ENCODE measurements around the gene TCERG1.

Gene TCERG1

DNA sequence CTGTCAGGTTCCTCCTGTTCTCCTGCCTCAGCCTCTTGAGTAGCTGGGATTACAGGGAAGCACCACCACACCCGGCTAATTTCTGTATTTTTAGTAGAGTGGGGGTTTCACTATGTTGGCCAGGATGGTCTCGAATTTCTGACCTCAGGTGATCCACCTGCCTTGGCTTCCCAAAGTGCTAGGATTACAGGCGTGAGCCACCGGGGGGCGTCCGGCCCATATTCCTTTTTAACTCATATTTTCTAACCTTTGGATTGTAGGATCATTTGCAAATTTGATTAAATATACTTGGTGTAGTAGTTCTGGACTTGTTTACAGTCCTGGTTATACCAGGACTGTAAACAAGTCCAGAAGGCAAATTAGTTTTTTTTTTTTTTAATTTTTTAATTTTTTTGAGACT lies 4.3 kb downstream of the TCERG1 start:
- DNase-seq (ENCODE audit: insufficient read length, low spot score) (no peak), FAIRE-seq (no peak)

GRCh38 chr5:146457431-146457830 lies 10.3 kb downstream of the TCERG1 start:
- FAIRE-seq = no peak
- no peak for DNase-seq (ENCODE audit: insufficient read length, low spot score)

DNA sequence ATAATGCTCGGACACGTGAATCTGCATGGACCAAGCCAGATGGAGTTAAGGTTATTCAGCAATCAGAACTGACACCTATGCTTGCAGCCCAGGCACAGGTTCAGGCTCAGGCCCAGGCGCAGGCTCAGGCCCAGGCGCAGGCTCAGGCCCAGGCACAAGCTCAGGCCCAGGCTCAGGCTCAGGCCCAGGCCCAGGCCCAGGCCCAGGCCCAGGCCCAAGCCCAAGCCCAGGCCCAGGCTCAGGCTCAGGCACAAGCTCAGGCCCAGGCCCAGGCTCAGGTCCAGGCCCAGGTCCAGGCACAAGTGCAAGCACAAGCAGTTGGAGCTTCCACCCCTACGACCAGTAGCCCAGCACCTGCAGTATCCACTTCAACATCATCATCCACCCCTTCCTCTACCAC lies 11.8 kb downstream of the TCERG1 start:
- FAIRE-seq (no peak), DNase-seq (ENCODE audit: insufficient read length, low spot score) (no peak)

DNA sequence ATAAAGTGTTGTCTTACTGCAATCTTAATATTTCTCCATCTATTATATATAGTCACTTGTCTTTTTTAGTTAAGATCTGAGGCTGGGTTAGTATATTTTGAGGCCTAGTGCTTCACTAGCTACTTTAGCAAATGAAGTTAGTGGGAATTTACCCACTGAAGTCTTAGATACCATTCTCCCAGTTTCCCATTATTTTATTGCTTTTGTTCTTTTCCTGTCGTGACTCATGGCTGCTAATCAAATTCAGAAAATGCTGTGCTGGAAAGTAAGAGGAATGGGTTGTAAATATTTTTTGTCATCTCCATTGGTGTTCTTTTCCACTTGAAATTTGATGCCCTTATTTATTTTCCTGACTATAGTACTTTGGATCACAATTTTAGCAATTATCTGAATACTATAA lies 14.2 kb downstream of the TCERG1 start:
- FAIRE-seq (no peak), DNase-seq (ENCODE audit: insufficient read length, low spot score) (no peak)

DNA sequence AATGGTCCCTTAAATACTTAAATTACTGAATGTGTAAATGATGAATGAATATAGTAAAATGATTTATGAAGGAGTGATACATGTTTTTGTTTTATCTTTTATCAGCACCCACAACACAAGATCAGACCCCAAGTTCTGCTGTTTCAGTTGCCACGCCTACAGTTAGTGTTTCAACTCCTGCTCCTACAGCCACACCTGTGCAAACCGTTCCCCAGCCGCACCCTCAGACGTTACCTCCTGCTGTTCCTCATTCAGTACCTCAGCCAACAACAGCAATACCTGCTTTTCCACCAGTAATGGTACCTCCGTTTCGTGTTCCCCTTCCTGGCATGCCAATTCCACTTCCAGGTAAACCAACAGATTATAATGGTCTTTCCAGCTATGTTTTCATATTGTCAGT lies 16.3 kb downstream of the TCERG1 start:
- FAIRE-seq (peak; percentile 26), DNase-seq (ENCODE audit: insufficient read length, low spot score) (no peak)

- FAIRE-seq (no peak), DNase-seq (ENCODE audit: insufficient read length, low spot score) (no peak)
Measured at GRCh38 chr5:146466521-146467349, 19.6 kb downstream of the TCERG1 start.

- DNase-seq (ENCODE audit: insufficient read length, low spot score) = no peak
- FAIRE-seq = no peak
Measured at GRCh38 chr5:146467760-146468159, 20.6 kb downstream of the TCERG1 start.

- FAIRE-seq = no peak
Measured at GRCh38 chr5:146474065-146474464, 26.9 kb downstream of the TCERG1 start.

GRCh38 chr5:146475190-146475780 lies 28.2 kb downstream of the TCERG1 start:
- no peak for DNase-seq (ENCODE audit: insufficient read length, low spot score)
- FAIRE-seq = no peak

More at GRCh38 chr5:146474065-146474464, 26.9 kb downstream of the TCERG1 start:
- no peak for DNase-seq (ENCODE audit: insufficient read length, low spot score)

DNA sequence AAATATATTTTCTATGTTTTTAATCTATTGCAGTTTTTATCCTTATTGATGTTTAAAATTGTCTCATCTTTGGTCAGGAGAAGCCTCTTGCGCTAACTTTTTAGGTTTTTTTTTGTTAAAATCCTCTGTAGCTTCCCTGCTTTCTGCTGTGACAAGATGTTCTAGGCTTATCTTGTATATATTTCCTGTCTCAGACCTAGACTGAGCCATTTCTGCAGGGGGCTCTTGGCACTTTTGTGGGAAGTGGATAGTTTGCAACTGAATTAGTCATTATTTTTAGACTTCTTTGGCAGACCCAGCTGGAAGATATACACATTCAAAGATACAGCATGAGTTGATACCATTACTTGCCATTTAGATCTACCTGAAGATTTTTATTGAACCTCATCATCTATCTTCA lies 28.8 kb downstream of the TCERG1 start:
- DNase-seq (ENCODE audit: insufficient read length, low spot score) (no peak), FAIRE-seq (no peak)

- FAIRE-seq = no peak
Measured at GRCh38 chr5:146482775-146483174, 35.6 kb downstream of the TCERG1 start.

DNA sequence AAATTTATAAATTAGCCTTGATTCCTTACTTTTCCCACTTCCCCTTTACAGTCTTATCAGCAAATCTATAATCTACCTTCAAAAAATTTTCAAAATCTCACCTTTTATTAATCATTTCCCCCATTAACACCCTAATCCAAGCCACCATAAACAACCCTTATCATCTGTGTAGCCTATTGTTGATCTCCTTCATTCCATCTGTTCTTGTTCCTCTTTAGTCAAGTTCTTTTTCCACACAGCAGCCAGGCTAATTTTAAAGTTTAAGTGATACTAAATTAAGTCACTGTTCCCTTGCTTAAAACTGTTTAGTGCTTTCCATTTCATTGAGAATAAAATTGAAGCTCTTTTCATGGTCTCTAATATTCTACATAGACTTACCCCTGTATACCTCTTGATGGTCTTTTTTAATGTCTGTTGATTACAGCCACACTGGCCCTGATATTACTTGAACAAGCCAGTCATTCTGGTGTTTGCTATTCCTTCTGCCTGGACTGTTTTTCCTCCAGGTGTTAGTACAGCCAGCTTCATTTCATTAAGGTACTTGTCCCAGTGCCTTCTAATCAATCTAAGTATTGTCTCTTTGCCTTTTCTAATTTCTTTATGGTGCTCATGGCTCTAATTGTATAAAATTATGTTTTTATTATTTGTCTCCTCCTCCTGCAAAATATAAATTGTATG lies 37.7 kb downstream of the TCERG1 start:
- DNase-seq (ENCODE audit: insufficient read length, low spot score) = no peak
- FAIRE-seq = no peak

More at GRCh38 chr5:146482775-146483174, 35.6 kb downstream of the TCERG1 start:
- no peak for DNase-seq (ENCODE audit: insufficient read length, low spot score)

GRCh38 chr5:146490089-146490843 lies 43.1 kb downstream of the TCERG1 start:
- FAIRE-seq = no peak
- no peak for DNase-seq (ENCODE audit: insufficient read length, low spot score)

DNA sequence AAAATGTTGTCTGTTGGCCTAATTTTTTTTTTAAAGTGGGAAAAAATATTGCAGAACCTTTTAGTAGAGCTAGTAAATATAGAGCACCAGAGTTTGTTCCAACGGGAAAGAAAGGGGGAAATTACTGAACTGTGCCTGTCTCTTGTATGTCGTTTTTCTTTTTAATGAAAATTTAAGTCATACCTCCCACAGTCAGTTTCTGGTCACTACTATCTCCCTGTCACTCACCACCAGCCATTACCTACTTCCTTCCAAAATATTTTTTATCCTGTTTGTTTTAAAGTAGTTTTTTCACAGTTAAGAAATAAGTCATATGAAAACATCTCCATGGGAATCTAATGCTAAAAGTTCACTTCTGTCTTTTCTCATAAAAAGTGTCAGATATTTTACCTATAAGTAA lies 47.5 kb downstream of the TCERG1 start:
- no peak for FAIRE-seq

GRCh38 chr5:146499680-146500079 lies 52.5 kb downstream of the TCERG1 start:
- FAIRE-seq (no peak), DNase-seq (ENCODE audit: insufficient read length, low spot score) (no peak)

More for the DNA sequence above, 47.5 kb downstream of the TCERG1 start:
- DNase-seq (ENCODE audit: insufficient read length, low spot score) = no peak

- no peak for DNase-seq (ENCODE audit: insufficient read length, low spot score)
- no peak for FAIRE-seq
Measured at GRCh38 chr5:146507428-146507827, 60.3 kb downstream of the TCERG1 start.

GRCh38 chr5:146510559-146511125 lies 63.5 kb downstream of the TCERG1 start:
- FAIRE-seq = no peak
- DNase-seq (ENCODE audit: insufficient read length, low spot score) = no peak

DNA sequence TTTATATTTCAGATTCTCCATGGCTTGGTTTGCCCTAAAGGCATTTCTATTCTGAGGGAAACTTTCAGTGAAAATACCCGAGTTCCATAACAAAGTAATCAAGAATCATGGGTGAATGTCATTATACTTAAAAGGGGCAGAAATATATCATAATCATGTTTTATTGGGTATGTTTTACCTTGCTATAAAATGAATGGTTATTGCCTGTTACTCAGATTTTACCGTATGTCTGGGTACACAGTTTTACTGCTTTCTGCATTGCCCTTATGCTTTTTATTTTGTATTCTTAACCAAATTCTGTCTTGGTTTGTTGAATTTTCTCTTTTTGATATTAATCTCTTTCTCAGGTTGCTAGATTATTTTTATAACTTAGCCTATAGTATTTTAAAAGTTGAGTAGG lies 66.3 kb downstream of the TCERG1 start:
- FAIRE-seq (no peak), DNase-seq (ENCODE audit: insufficient read length, low spot score) (no peak)

DNA sequence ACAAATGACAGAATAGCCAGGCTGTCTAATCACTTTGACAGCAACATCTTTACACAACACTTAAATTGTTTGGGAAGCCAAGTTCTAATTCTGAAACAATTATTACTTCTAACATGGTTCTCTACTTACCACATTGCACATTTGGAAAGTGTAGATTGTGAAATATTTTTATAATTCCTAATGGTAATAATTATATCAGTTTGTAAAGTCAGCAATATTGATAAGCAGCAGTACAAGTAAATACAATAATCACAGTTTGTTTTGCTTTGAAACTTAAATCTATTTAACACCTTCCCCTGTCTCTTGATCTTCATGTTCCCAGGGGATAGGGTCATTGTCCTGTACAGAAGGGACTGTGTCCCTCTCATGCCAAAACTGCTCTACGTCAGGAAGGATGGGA lies 67.4 kb downstream of the TCERG1 start:
- DNase-seq (ENCODE audit: insufficient read length, low spot score) = no peak
- no peak for FAIRE-seq

- FAIRE-seq (peak; percentile 20), DNase-seq (ENCODE audit: insufficient read length, low spot score) (no peak)
Measured at GRCh38 chr5:146515473-146516150, 68.5 kb downstream of the TCERG1 start.

Measured in HTR-8/SVneo (cell line).